Ammon's horn (tissue), 1 donor: ENCODE data around the gene ADGRA3.
"Not testable (repeated sequence)": the region's sequence is repeated elsewhere in the genome, so short reads cannot be mapped to it uniquely, and the experiment has no call there.

Experiments used
- DNase-seq: peaks from one replicate; pipeline ENCODE4 v3.0.0-alpha.2; 2016; ENCODE audit warnings: low spot score

Gene ADGRA3

DNA sequence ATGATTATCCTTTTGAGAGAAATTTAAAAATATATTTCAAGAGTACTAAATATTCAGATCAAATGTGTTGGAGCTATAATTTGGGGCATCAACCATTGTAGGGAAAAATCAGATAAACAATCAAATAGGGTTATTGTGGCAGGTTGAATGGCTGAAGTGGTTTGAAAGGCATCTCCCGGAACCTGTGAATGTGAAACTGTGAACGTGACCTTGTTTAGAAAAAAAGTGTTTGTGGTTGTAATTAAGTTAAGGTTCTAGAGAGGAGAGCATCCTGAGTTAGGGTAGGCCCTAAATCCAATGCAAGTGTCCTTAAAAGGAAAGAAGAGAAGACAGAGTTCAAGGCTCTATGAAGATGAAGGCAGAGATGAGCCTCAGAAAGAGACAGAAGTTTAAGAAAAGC, 37.4 kb downstream of the ADGRA3 start:
- DNase-seq: no peak

GRCh38 chr4:22477813-22478182, 38.1 kb downstream of the ADGRA3 start:
- no peak for DNase-seq

GRCh38 chr4:22477136-22477812, 38.6 kb downstream of the ADGRA3 start:
- no peak for DNase-seq

GRCh38 chr4:22476011-22476410, 39.9 kb downstream of the ADGRA3 start:
- DNase-seq: no peak

- DNase-seq: not testable (repeated sequence)
Measured at GRCh38 chr4:22475311-22475646, 40.6 kb downstream of the ADGRA3 start.

- DNase-seq: no peak
Measured at GRCh38 chr4:22474636-22475310, 41.1 kb downstream of the ADGRA3 start.

- DNase-seq: no peak
Measured at GRCh38 chr4:22473268-22473667, 42.6 kb downstream of the ADGRA3 start.

- DNase-seq: no peak
Measured at GRCh38 chr4:22471999-22472461, 43.8 kb downstream of the ADGRA3 start.

DNA sequence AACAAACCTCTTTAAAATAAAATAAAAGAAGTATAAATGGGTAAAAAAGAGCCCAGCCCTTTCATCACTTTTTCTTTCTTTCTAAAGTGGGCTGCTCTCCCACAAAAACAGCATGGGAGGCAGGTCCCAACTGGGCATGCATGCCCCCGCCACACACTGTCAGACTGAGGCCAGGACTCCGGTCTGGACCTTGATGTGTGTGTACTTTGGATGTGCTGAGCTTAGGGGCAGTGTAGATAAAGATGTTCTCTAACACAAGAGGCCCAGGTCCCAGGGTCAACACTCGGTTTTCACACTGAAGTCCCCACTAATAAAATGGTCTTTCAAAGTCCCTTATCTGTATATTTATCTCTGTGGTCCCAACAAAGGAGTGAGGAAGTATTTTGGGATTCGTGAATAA, 44.4 kb downstream of the ADGRA3 start:
- DNase-seq: no peak

- no peak for DNase-seq
Measured at GRCh38 chr4:22466581-22466980, 49.3 kb downstream of the ADGRA3 start.

DNA sequence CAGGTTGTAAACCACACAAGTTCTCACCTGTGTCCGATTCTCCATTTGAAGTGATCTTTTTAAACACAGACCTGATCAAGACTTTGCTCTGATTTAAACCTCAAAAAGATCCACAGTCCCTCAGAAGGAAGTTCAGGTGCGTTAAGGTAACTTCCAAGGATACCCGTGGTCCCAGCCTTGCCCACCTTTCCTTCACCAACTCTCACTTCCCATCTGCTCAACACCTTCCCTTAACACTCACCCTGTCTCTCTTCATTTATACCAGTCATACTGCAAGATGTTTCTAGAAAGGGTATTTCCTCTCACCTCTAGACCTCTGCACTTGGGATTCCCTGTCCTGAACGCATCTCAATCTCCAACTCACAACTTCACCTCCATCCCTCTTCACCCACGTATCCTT, 49.9 kb downstream of the ADGRA3 start:
- DNase-seq: no peak

DNA sequence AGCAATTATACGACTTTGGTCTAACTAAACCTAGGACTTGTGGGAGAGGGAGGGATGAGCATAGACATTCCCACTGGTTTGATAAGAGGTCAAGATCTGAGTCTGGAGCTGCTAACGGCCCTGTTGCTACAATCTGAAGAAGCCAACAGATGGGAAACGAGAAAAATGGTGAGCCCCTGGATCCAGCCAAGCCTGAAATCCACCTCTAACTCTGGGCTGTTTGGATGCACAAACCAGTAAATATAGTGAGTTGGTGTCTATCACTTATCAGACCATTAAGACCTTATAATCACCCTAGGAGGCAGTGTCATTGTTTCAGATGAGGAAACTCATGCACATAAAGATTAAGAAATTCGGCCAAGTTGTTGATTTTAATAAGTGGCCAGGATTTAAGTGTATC, 50.5 kb downstream of the ADGRA3 start:
- no peak for DNase-seq

DNA sequence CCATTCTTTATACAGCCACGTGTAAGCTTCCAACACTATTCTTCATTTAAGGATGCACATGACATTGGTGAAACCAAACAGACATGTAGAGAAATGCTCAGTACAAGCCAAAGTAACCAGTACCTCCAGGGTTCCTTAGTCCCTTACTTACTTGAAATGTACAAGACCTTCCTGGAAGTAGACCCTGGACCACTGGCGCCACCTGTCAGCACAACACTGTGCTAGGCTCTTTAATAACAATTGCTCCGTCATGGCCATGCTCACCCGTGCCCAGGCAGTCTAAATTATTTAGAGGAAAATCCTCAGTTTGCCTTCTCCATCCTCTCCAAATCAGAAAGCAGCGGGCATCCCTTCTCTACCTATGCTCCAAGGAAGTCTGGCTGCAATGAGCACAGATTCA, 52.7 kb downstream of the ADGRA3 start:
- no peak for DNase-seq

GRCh38 chr4:22462688-22463087, 53.2 kb downstream of the ADGRA3 start:
- no peak for DNase-seq

GRCh38 chr4:22460266-22460665, 55.6 kb downstream of the ADGRA3 start:
- DNase-seq: no peak

GRCh38 chr4:22458098-22458497, 57.8 kb downstream of the ADGRA3 start:
- DNase-seq: no peak

DNA sequence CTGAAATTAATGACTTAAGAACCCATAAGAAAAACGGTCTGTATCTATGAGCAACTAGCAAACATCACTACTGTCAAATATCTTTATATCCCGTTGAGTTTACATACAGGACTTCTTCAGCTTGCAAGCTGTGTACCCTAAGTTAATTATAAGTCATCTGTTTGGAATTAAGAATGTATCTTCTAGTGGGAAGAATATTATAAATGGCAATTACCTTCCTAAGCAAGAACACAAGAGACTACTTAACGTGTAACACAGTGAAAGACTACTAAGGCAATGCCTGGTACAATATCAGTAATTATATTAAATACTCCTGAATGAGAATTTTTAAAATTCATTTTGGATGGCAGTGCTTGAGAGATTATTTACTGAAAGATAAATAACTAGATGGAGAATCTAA, 58.5 kb downstream of the ADGRA3 start:
- DNase-seq: no peak

DNA sequence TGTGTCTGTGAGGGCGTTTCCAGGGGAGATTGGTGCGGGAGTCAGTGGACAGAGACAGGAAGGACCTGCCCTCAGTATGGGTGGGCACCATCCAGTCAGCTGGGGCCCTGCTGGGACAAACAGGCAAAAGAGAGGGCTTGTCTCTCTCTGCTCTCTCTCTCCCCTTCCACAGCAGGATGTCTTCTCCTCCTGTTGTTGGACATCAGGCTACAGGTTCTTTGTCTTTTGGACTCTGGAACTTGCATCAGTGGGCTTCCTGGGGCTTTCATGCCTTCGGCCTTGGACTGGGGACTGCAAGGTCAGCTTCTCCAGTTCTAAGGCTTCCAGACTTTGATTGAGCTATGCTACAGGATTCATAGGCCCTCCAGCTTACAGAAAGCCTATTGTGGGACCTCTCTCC, 59.6 kb downstream of the ADGRA3 start:
- no peak for DNase-seq

DNA sequence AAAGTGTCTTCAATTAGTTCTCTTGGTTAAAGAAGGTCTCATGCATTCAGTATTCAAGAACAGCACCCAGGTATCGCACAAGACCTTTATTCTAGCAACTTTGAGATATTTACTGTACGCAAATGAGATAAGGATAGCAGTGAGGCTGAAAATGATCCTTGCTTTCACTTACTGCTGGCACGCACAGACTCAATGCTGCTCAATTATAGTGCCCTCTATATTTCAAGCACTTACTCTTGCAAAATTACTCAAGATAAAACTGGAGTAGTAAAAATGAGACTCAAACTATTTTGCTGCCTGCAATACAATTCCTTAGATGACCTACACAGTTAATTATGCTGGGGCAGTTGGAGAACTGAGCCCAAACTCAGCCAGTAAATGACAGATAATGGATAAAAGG, 60.9 kb downstream of the ADGRA3 start:
- DNase-seq: no peak

DNA sequence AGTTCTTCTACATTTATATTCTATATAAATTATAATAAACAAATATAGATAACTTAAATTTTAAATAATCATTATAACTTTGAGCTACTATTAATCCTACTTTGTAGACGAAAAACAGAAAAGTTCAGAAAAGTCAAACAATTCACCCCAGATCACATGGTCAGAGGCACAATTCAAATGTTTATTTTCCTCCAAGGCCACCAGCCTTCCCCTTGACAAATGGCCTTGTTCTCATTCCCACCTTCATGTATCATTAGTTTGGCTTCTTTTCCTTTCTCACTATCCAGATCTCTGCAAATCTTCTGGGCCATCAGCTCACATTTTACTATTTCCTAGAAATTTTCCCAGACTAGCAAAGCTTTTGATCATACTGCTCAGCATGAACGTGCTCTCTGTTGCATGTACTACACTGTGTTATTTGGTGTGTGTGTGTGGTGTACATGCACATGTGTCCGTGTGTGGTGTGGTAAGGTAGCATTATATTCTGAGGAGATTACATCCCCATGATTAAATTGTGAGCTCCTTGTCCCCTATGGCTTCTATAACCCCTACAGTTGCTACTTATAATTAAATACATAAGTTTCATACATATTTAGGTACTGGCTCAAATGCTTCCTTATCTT, 61.5 kb downstream of the ADGRA3 start:
- DNase-seq: no peak

DNA sequence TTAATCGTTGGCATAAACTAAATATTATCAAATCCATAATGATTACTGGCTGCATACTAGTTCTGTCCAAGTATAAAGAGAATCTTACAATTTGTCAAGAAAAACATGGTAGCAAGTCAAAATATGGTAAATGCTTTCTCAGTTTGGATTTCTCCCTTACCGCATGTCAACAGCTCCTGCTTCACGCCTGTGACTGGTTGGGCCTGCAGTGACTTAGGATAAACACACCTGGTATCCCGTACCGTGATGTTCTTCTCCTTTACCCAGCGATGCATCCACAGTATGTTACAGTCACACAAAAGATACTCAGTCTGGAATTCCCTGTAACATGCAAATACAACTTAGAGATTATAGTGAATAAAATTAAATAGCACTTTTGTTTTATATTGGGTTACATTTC, 71.1 kb downstream of the ADGRA3 start:
- DNase-seq: no peak

- DNase-seq: no peak
Measured at GRCh38 chr4:22442956-22443355, 72.9 kb downstream of the ADGRA3 start.

DNA sequence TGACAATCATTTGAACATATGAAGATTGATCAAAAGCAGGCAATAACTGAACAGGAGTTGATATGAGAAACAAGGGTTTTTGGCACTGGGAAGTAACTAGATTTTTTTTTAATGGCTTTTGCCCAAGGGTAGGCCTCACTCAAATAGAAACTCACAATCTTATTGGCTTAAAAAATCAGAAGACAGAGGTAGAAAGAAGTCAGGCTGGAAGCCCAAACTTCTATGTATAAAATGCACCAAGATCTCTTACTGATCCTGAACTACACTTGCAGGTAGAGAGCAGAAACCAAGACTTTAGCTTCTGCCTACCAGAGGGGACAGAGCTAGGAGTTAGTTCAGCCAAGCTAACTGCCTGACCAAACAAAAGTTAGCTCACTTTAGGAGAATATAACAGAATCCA, 74.9 kb downstream of the ADGRA3 start:
- no peak for DNase-seq

- DNase-seq: no peak
Measured at GRCh38 chr4:22439947-22440346, 75.9 kb downstream of the ADGRA3 start.
